Measurements from ENCODE around the gene ADAMTS10. TPM values are rescaled to one million over a fixed set of nuclear protein-coding genes. Genes with fewer than 3 reads are reported as not detected.

Gene ADAMTS10
- total RNA-seq, 1 experiment from 2014 or later = 26.5 TPM

DNA sequence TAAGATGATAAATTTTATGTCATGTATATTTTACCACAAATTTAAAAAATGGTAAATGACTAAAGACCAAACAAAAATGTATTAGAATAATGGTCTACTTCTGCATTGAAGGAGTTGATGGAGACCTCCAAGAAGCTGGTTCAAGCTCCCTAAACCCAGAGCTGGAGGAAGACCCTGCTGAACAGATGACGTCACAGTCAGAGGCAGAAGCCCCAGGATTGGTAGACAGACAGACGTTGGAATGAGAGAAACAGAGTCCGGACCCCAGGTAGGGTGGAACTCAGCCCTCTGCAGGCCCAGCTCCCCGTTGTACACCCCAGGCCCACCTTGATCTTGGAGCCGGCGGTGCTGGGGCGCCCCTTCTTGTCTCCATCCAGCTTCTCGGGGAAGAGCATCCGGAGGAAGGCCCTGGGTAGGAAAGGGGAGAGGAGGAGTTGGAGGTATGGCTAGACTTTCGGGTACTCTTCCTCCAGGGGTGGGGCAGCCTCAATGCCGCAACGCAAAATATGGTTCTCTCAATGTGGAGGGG lies 70.8 kb downstream of the ADAMTS10 start:
- H3K18ac ChIP-seq (ENCODE audit: insufficient read length, low read depth, low read length) = no peak overlapping the region

More for the DNA sequence above, 70.8 kb downstream of the ADAMTS10 start:
- no peaks in the 10 kb centered on the region; a peak in 1 of 5 replicates for H3K9me3 Mint-ChIP-seq
- no peak overlapping the region for H2BK120ac ChIP-seq (ENCODE audit: low read depth, low read length, poor library complexity, severe bottlenecking)
- 0 out of 4 replicates have a peak, but pooled peaks cover 0 to 5% of the 10 kb centered on the region in 2 experiments for H3K4me1 Mint-ChIP-seq
- H2BK12ac ChIP-seq (ENCODE audit: insufficient read length, low read depth, low read length) = no peak overlapping the region
- no peaks in the 10 kb centered on the region for H3K79me2 ChIP-seq (ENCODE audit: insufficient read depth, low read length)
- H3K56ac ChIP-seq (ENCODE audit: insufficient read length, low read depth, low read length) = no peak overlapping the region
- no peaks in the 10 kb centered on the region for H3K79me1 ChIP-seq (ENCODE audit: insufficient read depth, low read depth, low read length, poor library complexity, severe bottlenecking)
- no peaks in the 10 kb centered on the region for H3K9me3 ChIP-seq (ENCODE audit: control insufficient read depth, low read depth, low read length)
- H3K27ac Mint-ChIP-seq = no peak overlapping the region; a peak in 1 of 7 replicates
- no peak overlapping the region for H3K4ac ChIP-seq (ENCODE audit: low read depth, low read length)
- no peaks in the 10 kb centered on the region; the same call in none of the 2 replicates for H3K27me3 Mint-ChIP-seq (ENCODE audit: low read depth)
- no peak overlapping the region for H4K8ac ChIP-seq (replicated peaks; ENCODE audit: insufficient read length, low read depth, low read length)
- H3K4me3 Mint-ChIP-seq = no peak overlapping the region
- H3K27me3 ChIP-seq (ENCODE audit: insufficient read depth, low read length) = no peaks in the 10 kb centered on the region
- no peak overlapping the region for H3K4me2 ChIP-seq (ENCODE audit: insufficient read depth, insufficient read length, low read length)
- H2BK15ac ChIP-seq (ENCODE audit: low read depth, low read length) = no peak overlapping the region
- no peak overlapping the region for H3K27ac ChIP-seq (ENCODE audit: insufficient read length, low read depth, low read length)
- no peak overlapping the region for H4K91ac ChIP-seq (ENCODE audit: insufficient read length, low read depth, low read length)
- no peak overlapping the region for H3K23ac ChIP-seq (ENCODE audit: insufficient read length, low read depth, low read length)
- H3K14ac ChIP-seq (ENCODE audit: insufficient read depth, low read length) = no peak overlapping the region
- H3K36me3 Mint-ChIP-seq (ENCODE audit: insufficient read depth in 1 of 3, low read depth in 3 of 3) = no peaks in the 10 kb centered on the region; a peak in 2 of 7 replicates
- whole genome bisulfite sequencing (ENCODE audit: extremely low coverage, insufficient read length, low lambda C conversion rate) = no CpG with 5 or more reads among the region's 12 CpGs
- TF ChIP-seq, protein P1, sequence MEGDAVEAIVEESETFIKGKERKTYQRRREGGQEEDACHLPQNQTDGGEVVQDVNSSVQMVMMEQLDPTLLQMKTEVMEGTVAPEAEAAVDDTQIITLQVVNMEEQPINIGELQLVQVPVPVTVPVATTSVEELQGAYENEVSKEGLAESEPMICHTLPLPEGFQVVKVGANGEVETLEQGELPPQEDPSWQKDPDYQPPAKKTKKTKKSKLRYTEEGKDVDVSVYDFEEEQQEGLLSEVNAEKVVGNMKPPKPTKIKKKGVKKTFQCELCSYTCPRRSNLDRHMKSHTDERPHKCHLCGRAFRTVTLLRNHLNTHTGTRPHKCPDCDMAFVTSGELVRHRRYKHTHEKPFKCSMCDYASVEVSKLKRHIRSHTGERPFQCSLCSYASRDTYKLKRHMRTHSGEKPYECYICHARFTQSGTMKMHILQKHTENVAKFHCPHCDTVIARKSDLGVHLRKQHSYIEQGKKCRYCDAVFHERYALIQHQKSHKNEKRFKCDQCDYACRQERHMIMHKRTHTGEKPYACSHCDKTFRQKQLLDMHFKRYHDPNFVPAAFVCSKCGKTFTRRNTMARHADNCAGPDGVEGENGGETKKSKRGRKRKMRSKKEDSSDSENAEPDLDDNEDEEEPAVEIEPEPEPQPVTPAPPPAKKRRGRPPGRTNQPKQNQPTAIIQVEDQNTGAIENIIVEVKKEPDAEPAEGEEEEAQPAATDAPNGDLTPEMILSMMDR (conservative IDR thresholded peaks at IDR 0.05) = no peak
- H2BK20ac ChIP-seq (ENCODE audit: low read depth, low read length, poor library complexity, severe bottlenecking) = no peak overlapping the region
- no peak overlapping the region for H2BK5ac ChIP-seq (ENCODE audit: insufficient read length, low read length)
- H4K20me1 ChIP-seq (ENCODE audit: control insufficient read depth, insufficient read depth, insufficient read length) = no peaks in the 10 kb centered on the region
- H3K9ac ChIP-seq (ENCODE audit: extremely low read depth, insufficient read length, low read length) = no peak overlapping the region
- no peaks in the 10 kb centered on the region for H3K4me1 ChIP-seq (ENCODE audit: insufficient read depth, low read length)
- no peak for DNase-seq
- no peaks in the 10 kb centered on the region for H3K23me2 ChIP-seq (ENCODE audit: insufficient read length, low read depth, low read length, poor library complexity, severe bottlenecking)
- H2AFZ ChIP-seq (ENCODE audit: low read length) = no peak overlapping the region
- no peak overlapping the region for H3T11ph ChIP-seq (ENCODE audit: low read length)
- no peak overlapping the region for H2AK5ac ChIP-seq (ENCODE audit: insufficient read length, low read length)
- H4K5ac ChIP-seq (ENCODE audit: insufficient read length, low read depth, low read length) = no peak overlapping the region

All from H9 (cell line).